ENCODE measurements around the gene HMG20A.

HMG20A gene

DNA sequence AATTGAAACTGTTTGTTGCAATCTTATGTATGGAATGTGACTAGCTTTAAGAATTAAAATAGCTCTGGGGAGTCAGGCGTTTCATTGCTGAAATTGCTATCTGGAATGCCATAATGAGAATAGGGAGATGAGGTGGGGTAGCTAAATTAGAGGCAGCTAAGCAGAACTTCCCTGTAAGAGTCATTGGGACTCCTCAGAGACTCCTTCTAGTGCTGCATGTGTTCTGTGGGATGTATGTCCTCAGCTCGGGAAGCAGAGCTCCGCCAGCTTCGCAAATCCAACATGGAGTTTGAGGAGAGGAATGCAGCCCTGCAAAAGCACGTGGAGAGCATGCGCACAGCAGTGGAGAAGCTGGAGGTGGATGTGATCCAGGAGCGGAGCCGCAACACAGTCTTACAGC lies 57.4 kb downstream of the HMG20A start:
- H2AFZ ChIP-seq (ENCODE audit: low read depth, low read length): no peak overlapping the region
- H3K9me3 ChIP-seq (ENCODE audit: low read length): peaks cover 3% of the 10 kb centered on the region
- no peaks in the 10 kb centered on the region for H3K4me1 ChIP-seq (ENCODE audit: insufficient read depth, low read length)
- H3K36me3 ChIP-seq (ENCODE audit: insufficient read depth, low read length): peaks cover 69% of the 10 kb centered on the region
- H3K4me3 ChIP-seq (ENCODE audit: low read length): no peak overlapping the region
- no peaks in the 10 kb centered on the region for H3K27me3 ChIP-seq (ENCODE audit: insufficient read depth, low read length)

DNA sequence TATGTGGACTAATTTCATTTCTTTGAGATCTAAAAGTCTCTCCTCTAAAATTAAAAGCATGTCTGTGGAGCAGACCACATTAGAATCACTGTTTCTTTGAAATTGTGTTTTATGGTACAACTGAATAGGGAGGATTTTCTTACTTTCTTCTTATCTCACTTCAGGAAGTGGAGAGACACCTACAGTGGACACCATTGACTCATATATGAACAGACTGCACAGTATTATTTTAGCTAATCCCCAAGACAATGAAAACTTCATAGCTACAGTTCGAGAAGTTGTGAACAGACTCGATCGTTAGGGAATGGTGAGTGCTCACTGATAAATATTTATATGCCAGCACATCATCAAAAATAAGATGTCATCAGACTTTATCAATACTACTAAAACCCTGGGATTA lies 58.3 kb downstream of the HMG20A start:
- H2AFZ ChIP-seq (ENCODE audit: low read depth, low read length): no peak overlapping the region
- H3K9me3 ChIP-seq (ENCODE audit: low read length): peaks cover 3% of the 10 kb centered on the region
- no peaks in the 10 kb centered on the region for H3K4me1 ChIP-seq (ENCODE audit: insufficient read depth, low read length)
- H3K4me3 ChIP-seq (ENCODE audit: low read length): no peak overlapping the region
- H3K27me3 ChIP-seq (ENCODE audit: insufficient read depth, low read length): no peaks in the 10 kb centered on the region
- H3K36me3 ChIP-seq (ENCODE audit: insufficient read depth, low read length): peaks cover 71% of the 10 kb centered on the region

DNA sequence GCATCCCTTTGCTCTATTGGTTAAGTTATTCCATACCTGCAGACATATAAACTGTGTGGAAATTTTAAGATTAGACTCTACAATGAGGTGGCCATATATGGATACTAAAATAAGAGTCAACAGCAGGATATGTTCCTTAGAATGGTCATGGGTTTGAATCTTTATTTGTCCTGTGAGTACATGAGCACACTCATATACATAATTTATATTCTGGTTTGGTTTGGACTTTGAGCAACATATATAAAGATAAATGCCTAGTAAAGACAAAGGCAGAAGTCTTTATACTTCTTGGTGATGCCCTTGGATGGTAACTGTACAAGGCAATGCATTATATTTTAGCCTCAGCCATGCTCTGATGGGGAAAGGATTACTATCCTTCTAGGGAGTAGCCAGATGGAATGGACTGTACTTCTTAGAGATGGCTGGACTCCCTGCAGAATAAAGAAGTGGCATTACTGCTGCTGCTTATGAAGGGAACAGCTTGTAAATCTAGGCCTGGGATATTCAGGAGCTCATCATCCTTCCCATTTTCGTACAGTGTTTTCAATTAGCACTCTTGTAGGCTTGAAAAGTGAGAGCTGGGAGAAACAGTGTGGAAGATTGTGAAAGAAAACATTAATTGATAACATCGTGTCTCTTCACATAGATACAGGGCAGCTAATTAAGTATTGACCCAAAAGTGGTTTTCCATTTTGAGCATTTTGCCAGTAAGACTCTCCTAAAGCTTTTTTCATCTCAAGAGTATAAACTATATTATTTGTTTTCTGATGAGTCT lies 60.4 kb downstream of the HMG20A start:
- Histone ChIP-seq H3K4me3 (ENCODE audit: low read length) (no peak overlapping the region), H3K36me3 (ENCODE audit: insufficient read depth, low read length) (peaks cover 79% of the 10 kb centered on the region), H2AFZ (ENCODE audit: low read depth, low read length) (no peak overlapping the region), H3K4me1 (ENCODE audit: insufficient read depth, low read length) (no peaks in the 10 kb centered on the region), H3K27me3 (ENCODE audit: insufficient read depth, low read length) (no peaks in the 10 kb centered on the region), H3K9me3 (ENCODE audit: low read length) (peaks cover 3% of the 10 kb centered on the region)

DNA sequence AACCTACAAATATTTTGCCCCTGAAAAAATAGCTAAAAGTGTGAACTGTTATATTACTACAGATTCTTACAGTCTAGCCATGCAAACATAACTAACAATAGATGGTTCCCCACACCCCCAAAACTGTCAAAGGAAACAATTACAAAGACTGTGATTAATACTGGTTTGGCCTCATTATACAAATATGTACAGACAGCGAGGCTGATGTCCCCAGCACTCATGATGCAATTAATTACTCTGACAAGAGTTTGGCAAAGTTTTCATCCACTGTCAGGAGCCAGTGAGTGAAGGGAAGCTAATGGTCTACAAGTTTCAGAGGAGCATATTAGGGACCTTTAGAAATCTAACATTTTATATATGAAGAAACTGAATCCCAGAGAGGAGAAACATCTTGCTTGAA lies 61.0 kb downstream of the HMG20A start:
- H3K4me1 ChIP-seq (ENCODE audit: insufficient read depth, low read length): no peaks in the 10 kb centered on the region
- no peak overlapping the region for H3K4me3 ChIP-seq (ENCODE audit: low read length)
- H3K36me3 ChIP-seq (ENCODE audit: insufficient read depth, low read length): peaks cover 79% of the 10 kb centered on the region
- no peaks in the 10 kb centered on the region for H3K27me3 ChIP-seq (ENCODE audit: insufficient read depth, low read length)
- H3K9me3 ChIP-seq (ENCODE audit: low read length): peaks cover 3% of the 10 kb centered on the region
- H2AFZ ChIP-seq (ENCODE audit: low read depth, low read length): no peak overlapping the region

DNA sequence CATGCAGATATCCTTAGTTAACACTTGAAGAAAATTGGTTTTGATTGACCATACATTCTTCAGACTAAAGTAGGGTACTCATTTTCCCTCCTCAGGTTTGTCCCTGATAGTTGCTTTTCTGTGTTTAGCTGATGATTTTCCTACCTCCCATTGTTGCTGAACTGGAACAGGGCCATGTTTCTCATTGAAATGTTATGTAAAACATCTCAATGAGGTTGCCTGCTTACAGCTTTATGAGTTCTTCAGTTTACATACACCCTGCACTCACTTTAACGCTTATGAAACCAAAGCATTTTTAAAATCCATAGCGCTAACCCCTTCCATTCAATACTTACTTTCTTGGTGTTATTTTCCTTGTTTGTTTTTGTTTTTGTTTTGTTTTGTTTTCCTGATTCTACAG lies 61.9 kb downstream of the HMG20A start:
- H3K4me1 ChIP-seq (ENCODE audit: insufficient read depth, low read length): no peaks in the 10 kb centered on the region
- H3K36me3 ChIP-seq (ENCODE audit: insufficient read depth, low read length): peaks cover 74% of the 10 kb centered on the region
- H2AFZ ChIP-seq (ENCODE audit: low read depth, low read length): no peak overlapping the region
- H3K9me3 ChIP-seq (ENCODE audit: low read length): peaks cover 3% of the 10 kb centered on the region
- no peak overlapping the region for H3K4me3 ChIP-seq (ENCODE audit: low read length)
- no peaks in the 10 kb centered on the region for H3K27me3 ChIP-seq (ENCODE audit: insufficient read depth, low read length)

DNA sequence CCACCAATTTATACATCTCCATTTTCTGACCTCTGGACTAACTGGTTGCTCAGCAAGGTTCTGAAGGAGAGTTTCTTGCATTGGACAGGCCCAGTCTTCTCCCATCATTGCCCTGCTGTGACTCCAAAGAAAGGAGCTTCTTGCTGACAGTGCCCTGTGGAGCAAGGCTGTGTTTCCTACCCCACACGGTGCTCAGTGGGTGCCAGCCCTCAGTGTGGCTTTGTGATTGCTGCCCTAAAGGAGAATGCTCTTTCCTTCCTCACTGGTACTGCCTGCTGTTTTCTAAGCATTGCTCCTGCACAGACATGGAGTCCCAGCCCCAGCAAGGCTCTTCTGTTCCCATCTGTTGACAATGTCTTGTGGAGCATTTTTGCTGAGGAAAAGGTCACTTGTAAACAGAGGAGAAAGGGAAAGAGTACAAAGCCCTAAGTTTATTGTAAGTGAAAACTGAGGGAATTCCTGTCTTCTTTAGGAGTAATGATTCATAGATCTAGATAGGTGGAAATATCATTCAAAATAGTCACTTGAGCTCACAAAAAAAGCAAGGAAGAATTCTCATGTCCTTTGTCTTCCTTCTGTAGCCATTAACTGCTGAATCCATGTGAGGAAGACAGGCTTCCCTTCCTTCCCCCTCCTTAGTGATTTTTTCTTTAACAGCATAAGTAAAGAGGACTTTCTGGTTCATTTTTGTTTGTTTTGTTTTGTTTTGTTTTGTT lies 62.9 kb downstream of the HMG20A start:
- no peaks in the 10 kb centered on the region for H3K4me1 ChIP-seq (ENCODE audit: insufficient read depth, low read length)
- H3K4me3 ChIP-seq (ENCODE audit: low read length): no peak overlapping the region
- peaks cover 65% of the 10 kb centered on the region for H3K36me3 ChIP-seq (ENCODE audit: insufficient read depth, low read length)
- H3K9me3 ChIP-seq (ENCODE audit: low read length): peaks cover 3% of the 10 kb centered on the region
- H3K27me3 ChIP-seq (ENCODE audit: insufficient read depth, low read length): no peaks in the 10 kb centered on the region
- no peak overlapping the region for H2AFZ ChIP-seq (ENCODE audit: low read depth, low read length)

DNA sequence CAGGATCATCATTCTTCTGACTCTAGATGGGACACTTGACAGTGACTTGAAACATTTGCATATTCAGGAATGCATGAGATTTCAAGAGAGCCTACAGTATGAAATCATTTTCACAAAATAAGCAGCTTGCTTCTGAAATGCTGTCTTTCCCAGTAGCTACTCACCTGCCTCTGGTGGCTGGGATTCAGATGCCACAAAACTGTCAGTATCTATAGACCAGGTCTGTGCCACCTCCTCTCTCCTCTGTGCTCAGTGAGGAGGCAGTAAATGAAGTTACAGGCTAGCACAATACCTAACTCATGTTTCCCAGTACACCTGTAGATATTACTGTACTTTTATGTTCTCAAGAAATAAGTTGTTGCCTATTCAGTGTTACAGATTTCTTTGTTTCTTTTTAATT lies 64.3 kb downstream of the HMG20A start:
- Histone ChIP-seq H3K36me3 (ENCODE audit: insufficient read depth, low read length) (peaks cover 51% of the 10 kb centered on the region), H3K9me3 (ENCODE audit: low read length) (peaks cover under 1% of the 10 kb centered on the region), H3K4me3 (ENCODE audit: low read length) (no peak overlapping the region), H2AFZ (ENCODE audit: low read depth, low read length) (no peak overlapping the region), H3K27me3 (ENCODE audit: insufficient read depth, low read length) (no peaks in the 10 kb centered on the region), H3K4me1 (ENCODE audit: insufficient read depth, low read length) (no peaks in the 10 kb centered on the region)

DNA sequence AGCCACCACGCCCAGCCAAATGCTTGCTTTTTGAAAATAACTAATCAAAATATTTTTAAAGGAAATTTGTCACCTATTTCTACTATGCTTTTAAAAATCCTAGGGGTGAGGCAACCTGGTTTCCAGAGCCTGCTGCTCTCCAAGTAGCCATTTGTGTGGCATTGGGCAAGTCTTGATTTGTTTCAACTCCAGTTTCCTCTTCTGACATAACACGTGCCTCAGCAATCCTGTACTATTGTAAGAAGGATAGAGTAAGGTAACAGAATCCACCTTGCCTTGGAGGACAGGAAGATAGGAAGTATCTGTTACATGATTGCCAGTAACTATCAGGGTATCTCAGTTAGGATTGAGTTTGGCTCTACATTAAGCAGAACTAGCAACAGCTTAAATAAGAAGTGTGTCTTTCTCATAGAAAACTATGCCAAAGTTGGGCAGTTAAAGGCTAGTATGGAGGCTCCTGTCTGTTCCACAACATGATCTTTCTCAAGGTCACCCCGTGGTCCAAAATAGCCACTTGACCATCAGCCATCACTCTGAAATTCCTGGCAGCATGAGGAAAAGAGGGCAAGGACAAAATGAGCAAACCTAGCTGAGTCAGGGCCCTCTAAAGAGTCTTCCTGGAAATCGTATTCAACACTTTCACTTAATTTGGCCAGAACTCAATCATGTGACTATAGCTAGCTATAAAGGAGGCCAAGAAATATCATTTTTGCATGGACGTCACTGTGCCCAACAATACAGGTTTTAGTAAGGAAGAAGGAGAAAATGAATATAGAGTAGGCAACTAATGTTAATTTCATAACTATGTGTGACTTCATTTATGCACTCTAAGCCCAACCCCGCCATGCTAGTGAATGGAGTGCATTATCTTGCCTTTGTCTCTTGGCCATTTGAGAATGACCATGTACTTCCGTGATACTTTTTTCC lies 66.1 kb downstream of the HMG20A start:
- Histone ChIP-seq H3K4me3 (ENCODE audit: low read length) (no peak overlapping the region), H2AFZ (ENCODE audit: low read depth, low read length) (no peak overlapping the region), H3K4me1 (ENCODE audit: insufficient read depth, low read length) (peaks cover 4% of the 10 kb centered on the region), H3K9me3 (ENCODE audit: low read length) (no peaks in the 10 kb centered on the region), H3K27me3 (ENCODE audit: insufficient read depth, low read length) (no peaks in the 10 kb centered on the region), H3K36me3 (ENCODE audit: insufficient read depth, low read length) (peaks cover 34% of the 10 kb centered on the region)

DNA sequence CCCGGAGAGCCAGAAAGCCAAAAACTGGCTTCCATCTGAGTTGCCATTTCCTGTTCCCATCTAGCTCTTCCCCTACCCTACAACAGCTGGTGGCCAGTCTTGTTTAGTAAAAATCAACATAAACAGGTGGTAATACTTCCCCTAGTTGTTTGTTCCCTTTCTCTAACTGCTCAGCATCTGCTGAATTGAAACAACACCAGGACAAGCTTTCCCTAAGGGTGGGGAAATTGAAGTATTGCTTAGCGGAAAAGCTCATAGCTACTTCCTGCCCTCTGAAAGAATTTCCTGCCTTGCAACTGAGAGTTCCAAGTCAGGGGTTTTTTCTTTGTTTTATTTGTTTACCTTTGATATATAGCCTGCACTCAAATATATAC lies 66.8 kb downstream of the HMG20A start:
- peaks cover 29% of the 10 kb centered on the region for H3K36me3 ChIP-seq (ENCODE audit: insufficient read depth, low read length)
- H3K27me3 ChIP-seq (ENCODE audit: insufficient read depth, low read length): no peaks in the 10 kb centered on the region

DNA sequence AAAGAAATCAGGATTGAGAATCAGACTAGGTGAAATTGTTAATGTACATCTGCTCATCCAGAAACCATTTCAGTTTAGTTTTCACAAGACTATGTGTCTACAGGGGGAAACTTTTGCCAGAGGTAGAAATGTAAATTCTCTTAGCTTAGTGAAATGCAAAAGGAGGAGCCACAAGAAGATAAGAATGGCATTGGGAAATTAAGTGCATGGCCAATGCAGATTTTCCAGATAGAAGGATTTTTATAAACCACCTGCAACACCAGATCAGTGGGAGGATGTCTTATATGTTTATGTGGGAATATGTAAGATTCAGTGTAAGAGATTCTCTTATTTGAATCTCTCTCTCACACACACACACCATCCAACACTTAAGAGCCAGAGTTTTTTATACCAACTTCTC lies 67.2 kb downstream of the HMG20A start:
- no peak overlapping the region for H2AFZ ChIP-seq (ENCODE audit: low read depth, low read length)

More for the DNA sequence above, 66.8 kb downstream of the HMG20A start:
- H3K4me1 ChIP-seq (ENCODE audit: insufficient read depth, low read length): peaks cover 4% of the 10 kb centered on the region
- H3K9me3 ChIP-seq (ENCODE audit: low read length): no peaks in the 10 kb centered on the region
- no peak overlapping the region for H2AFZ ChIP-seq (ENCODE audit: low read depth, low read length)
- no peak overlapping the region for H3K4me3 ChIP-seq (ENCODE audit: low read length)

DNA sequence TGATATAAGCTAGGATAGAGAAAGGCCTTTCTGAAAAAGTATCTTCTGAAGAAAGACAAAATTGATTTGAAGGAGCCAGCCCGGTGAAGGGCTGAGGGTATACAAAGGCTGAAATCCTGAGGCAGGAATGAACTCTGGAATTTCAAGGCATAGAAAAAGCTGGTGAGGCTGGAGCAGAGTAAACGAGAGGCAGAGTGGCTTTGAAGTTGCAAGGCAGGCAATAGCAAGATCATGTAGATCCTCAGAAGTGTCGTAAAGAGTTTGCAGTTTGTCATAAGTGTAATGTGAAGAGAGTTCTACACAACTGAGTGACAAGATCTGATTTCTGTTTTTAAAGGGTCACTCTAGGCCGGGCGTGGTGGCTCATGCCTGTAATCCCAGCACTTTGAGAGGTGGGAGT lies 69.0 kb downstream of the HMG20A start:
- Histone ChIP-seq H3K36me3 (ENCODE audit: insufficient read depth, low read length) (peaks cover 8% of the 10 kb centered on the region), H3K4me1 (ENCODE audit: insufficient read depth, low read length) (peaks cover 4% of the 10 kb centered on the region), H2AFZ (ENCODE audit: low read depth, low read length) (no peak overlapping the region), H3K9me3 (ENCODE audit: low read length) (no peaks in the 10 kb centered on the region), H3K27me3 (ENCODE audit: insufficient read depth, low read length) (no peaks in the 10 kb centered on the region), H3K4me3 (ENCODE audit: low read length) (no peak overlapping the region)

More for the DNA sequence above, 67.2 kb downstream of the HMG20A start:
- H3K36me3 ChIP-seq (ENCODE audit: insufficient read depth, low read length): peaks cover 24% of the 10 kb centered on the region
- H3K4me3 ChIP-seq (ENCODE audit: low read length): no peak overlapping the region
- H3K27me3 ChIP-seq (ENCODE audit: insufficient read depth, low read length): no peaks in the 10 kb centered on the region
- no peaks in the 10 kb centered on the region for H3K9me3 ChIP-seq (ENCODE audit: low read length)
- peaks cover 4% of the 10 kb centered on the region for H3K4me1 ChIP-seq (ENCODE audit: insufficient read depth, low read length)

DNA sequence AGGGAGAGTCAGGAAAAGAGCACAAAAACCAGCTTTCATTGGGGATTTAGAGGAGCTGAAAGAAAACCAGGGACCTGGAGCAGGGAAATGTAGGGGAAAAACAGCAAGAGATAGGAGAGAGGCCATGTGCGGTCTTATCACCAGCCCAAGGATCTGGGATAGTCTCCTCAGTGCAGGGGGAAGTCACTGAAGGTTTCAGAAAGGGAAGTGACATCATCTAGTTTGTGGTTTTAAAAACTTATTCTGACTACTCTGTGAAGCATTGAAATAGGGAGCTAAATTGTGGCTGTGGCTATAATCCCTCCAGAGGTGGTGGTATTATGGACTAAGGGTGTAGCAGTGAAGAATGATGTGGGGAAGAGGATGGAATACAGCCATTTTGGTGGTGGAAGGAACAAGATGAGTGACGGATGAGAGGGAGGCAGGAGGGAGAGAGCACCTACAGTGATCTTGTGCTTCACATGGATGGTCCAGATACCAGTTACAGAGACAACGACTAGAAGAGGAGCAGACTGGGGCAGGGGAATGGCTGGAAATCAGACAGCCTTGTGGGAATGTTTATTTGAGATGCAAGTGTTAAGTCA lies 72.7 kb downstream of the HMG20A start:
- no peaks in the 10 kb centered on the region for H3K27me3 ChIP-seq (ENCODE audit: insufficient read depth, low read length)
- H3K4me1 ChIP-seq (ENCODE audit: insufficient read depth, low read length): peaks cover 20% of the 10 kb centered on the region
- no peaks in the 10 kb centered on the region for H3K9me3 ChIP-seq (ENCODE audit: low read length)
- H3K36me3 ChIP-seq (ENCODE audit: insufficient read depth, low read length): no peaks in the 10 kb centered on the region
- no peak overlapping the region for H2AFZ ChIP-seq (ENCODE audit: low read depth, low read length)
- no peak overlapping the region for H3K4me3 ChIP-seq (ENCODE audit: low read length)

Measured in neuron (in vitro differentiated cells).